HG03280 (cell line): ENCODE results near the gene NUP88.

Experiments used
- ATAC-seq: cut with Tn5 transposase; IDR thresholded peaks from one replicate; pipeline ENCODE4 v1.9.1; 2021; ENCODE audit warnings: mild to moderate bottlenecking, moderate library complexity; ENCODE audit not compliant: unreplicated experiment

Gene NUP88

DNA sequence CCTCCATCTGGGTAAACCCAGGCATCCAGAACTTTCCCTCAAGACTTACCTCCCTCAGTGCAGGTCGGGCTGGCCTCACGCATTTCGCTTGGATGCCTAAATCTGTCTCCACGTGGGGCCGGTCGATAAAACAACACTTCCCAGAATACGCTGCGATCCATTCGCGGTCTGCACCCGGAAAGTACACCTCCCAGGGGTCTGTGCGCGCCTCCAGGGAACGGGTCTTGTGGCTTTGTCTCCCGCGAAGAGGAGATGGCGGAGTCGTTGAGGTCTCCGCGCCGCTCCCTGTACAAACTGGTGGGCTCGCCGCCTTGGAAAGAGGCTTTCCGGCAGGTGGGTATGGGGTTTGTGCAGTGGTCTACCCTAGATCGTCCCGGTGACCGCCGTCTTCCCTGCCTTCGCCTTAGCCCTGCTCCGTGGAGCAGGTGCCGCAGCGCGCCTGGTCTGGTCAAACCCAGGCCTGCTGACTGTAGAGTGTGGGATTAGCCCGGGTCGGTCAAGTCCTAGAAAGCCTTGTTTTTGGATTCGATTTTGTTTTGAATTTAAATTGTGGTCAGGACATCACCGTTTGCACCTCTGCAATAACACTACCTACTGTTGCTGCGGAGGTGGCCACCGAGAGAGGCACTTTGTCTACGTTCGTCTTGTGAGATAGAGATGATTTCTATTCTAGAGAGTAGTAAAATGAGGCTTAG, 644 bp upstream of the NUP88 start, which contains the start of gene RPAIN:
Gene RPAIN, plus strand, starts transcription at position 224 of the 695 bp plus-strand sequence. Its CDS starts 29 bp downstream, at position 253.
- ATAC-seq: peak; percentile 56

- peak; percentile 28 for ATAC-seq
These were observed 555 bp downstream of the NUP88 start for GRCh38 chr17:5418858-5419355.

- no peak for ATAC-seq
These were observed 2.6 kb downstream of the NUP88 start for GRCh38 chr17:5416901-5417300.

GRCh38 chr17:5413682-5414081, 5.8 kb downstream of the NUP88 start:
- no peak for ATAC-seq

DNA sequence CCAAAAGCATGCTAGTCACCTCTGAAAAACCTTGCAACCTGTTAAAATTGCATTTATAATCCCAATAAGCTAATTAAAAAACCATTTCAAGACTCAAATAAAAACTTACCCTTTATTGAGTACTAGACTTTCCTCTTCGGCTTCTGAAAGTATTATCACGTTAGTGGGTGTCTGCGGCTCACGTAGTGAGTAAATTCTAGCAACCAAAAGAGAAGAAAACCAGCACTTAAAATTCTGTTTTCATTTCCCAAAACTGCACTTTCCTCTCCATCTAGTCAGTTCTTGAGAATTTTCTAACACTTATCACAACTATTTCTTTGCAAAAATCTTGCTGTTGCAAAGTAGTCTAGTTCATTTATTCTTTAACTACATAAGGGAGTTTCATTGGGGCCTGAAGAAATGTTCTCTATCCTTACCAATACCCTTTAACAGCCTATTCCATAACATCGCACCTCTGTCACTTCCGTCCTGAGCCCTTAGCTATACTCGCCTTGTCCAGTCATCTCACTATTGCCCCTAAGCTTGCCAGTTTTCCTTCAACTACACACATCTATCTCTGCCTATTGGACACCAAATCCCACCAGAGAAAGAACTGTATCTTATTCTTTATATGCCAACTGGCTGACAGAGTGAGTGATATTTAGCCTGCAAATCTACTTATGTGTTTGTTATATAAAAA, 8.7 kb downstream of the NUP88 start:
- ATAC-seq: no peak

- ATAC-seq: no peak
These were observed 11.3 kb downstream of the NUP88 start for GRCh38 chr17:5408186-5408585.

DNA sequence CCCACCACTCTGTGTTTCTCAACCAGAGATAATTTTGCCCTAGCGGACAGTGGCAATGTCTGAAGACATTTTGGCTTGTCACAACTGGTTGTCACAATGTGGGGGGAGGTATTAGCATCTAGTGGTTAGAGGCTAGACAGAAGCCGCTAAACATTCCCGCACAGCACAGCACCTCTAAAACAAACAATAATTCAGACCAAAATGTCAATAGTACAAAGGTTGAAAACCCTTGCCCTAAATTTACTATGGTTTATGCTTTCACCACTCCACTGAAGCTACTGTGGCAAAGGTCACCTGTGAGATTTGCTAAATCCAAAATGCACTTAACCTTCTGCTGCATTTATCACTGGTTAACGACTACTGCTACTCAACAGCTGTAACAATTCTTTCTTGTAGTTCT, 14.1 kb downstream of the NUP88 start:
- ATAC-seq: no peak

GRCh38 chr17:5399767-5400166, 19.7 kb downstream of the NUP88 start:
- no peak for ATAC-seq

GRCh38 chr17:5396612-5397011, 22.9 kb downstream of the NUP88 start:
- no peak for ATAC-seq

DNA sequence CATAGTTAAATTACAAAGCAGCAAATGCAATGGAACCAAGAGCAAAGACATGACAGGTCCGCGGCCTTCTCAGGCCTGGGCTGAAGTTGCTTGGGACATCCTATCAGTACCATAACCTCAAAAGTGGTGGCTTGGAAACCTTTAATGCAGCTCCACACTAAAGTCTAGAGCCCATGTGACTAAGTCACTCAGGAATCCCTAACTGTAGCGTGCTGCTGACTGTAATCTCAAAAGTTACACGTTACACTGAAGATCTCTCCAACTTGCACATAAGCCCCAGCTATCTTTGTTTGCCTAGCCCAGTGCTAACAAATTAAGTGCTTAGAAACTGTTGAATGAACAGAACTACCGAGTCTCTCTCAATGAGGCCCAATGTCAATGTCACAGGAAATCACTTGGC, 27.8 kb downstream of the NUP88 start:
- no peak for ATAC-seq

- no peak for ATAC-seq
These were observed 37.9 kb downstream of the NUP88 start for GRCh38 chr17:5381542-5381941.

GRCh38 chr17:5380491-5381135, 38.8 kb downstream of the NUP88 start:
- ATAC-seq: no peak

- ATAC-seq: no peak
These were observed 39.9 kb downstream of the NUP88 start for GRCh38 chr17:5379351-5380107.

- ATAC-seq: no peak
These were observed 40.8 kb downstream of the NUP88 start for GRCh38 chr17:5378566-5379207.

- peak; percentile 55 for ATAC-seq
These were observed 46.4 kb downstream of the NUP88 start for GRCh38 chr17:5373112-5373511.

DNA sequence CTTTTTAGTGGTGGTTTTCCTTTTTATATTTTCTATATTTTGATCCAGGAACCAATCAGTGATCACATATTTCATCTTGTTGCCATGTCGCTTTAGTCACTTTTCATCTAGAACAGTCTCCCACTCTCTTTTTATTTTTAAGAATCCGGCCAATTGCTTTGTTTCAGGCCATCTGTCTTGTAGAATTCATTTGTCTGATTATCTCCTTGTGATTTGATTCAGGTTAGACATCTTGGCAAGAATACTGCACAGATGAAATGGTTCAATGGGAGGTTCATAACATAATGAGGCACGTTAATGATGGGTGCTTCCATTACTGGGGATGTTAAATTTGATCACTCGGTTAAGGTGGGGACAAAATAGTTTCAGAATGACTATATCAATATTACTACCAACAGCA, 49.1 kb downstream of the NUP88 start:
- ATAC-seq: no peak

DNA sequence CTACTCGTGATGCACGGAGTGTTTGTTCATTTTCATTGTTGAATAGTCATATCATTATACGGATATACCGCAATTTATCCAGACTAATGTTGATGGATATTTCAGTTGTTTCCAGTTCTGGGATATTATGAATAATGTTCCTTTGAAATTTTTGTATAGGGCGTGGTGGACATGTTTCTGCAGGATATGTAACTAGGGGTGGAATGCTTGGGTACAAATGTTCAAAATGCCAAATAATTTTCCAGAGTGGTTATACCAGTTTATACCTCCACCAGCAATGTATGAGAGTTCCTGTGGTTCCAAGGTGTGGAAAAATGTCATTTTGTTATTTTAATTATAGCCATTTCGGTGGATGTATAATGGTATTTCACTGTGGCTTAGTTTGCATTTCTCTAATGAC, 53.6 kb downstream of the NUP88 start:
- ATAC-seq: no peak

GRCh38 chr17:5364696-5365095, 54.8 kb downstream of the NUP88 start:
- no peak for ATAC-seq

DNA sequence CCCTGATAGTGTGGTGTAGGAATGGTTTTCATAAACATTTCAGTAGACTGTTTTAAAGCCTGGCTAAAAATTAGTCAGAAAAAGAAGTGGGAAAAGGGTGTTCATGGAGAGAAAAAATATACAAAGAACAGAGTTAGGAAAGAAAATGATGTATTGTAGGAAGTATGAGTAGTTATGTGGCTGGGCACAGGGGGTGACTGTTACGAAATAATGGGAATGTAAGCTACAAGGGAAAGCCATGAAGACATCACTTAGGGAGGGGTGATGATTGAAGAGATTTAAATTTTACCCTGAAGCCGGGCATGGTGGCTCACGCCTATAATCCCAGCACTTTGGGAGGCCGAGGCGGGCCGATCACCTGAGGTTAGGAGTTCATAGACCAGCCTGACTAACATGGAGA, 55.3 kb downstream of the NUP88 start:
- ATAC-seq: no peak

- ATAC-seq: no peak
These were observed 57.2 kb downstream of the NUP88 start for GRCh38 chr17:5362162-5362811.
